ENCODE results near the gene CCDC87. TPM values are rescaled to one million over a fixed set of nuclear protein-coding genes. Genes with fewer than 3 reads are reported as not detected.
"Not testable (repeated sequence)": the region's sequence is repeated elsewhere in the genome, so short reads cannot be mapped to it uniquely, and the experiment has no call there.

Gene CCDC87
- total and polyA plus RNA-seq, 2 donors (not counting 3 experiments of a cell fraction or from before 2014, with no cell fraction given) = 0.06 to 0.22 TPM

- H3K4me3 ChIP-seq (replicated peaks in 1 of 3; ENCODE audit: insufficient read depth in 1 of 3, low read depth in 1 of 3, low read length in 3 of 3); intact Hi-C loops (cut with micrococcal nuclease); H3K79me2 ChIP-seq (ENCODE audit: control insufficient read depth, insufficient read depth, low read length); H3K36me3 ChIP-seq (ENCODE audit: control insufficient read depth in 2 of 2, extremely low read depth in 1 of 2, insufficient read depth in 2 of 2, low read length in 2 of 2); H3K4me2 ChIP-seq (ENCODE audit: insufficient read depth, low read length); H3K9me1 ChIP-seq (replicated peaks; ENCODE audit: control insufficient read depth, extremely low read depth, insufficient read depth, low read length); H3K27ac ChIP-seq (ENCODE audit: insufficient read depth, low read depth, low read length); H3K27me3 ChIP-seq (ENCODE audit: control insufficient read depth in 2 of 2, insufficient read depth in 2 of 2, low read length in 2 of 2); H2AFZ ChIP-seq (ENCODE audit: low read depth, low read length); dilution Hi-C loops (cut with MboI; ENCODE audit: extremely low pct_ligation_motif_present, low sequenced_read_pairs); BruUV-seq (replicated peaks); H3K9ac ChIP-seq (replicated peaks; ENCODE audit: extremely low read depth, insufficient read depth, low read length); FAIRE-seq; H3K9me3 ChIP-seq (replicated peaks; ENCODE audit: control insufficient read depth, insufficient read depth, low read length); H4K20me1 ChIP-seq (replicated peaks; ENCODE audit: control insufficient read depth, extremely low read depth, insufficient read depth, low read length); H3K4me1 ChIP-seq (ENCODE audit: control insufficient read depth, extremely low read depth, insufficient read depth, low read length); POLR2A ChIA-PET; DNase-seq (ENCODE audit: low read depth, low spot score): not testable (repeated sequence)
- CTCF ChIA-PET = interaction anchor here (3.6 kb wide), 1 partner anchor 95 kb away, joined by 15 read pairs; the partner anchor contains the start of gene RBM4B
Measured at GRCh38 chr11:66582565-66583147, 10.2 kb downstream of the CCDC87 start.

GRCh38 chr11:66581261-66581660, 11.6 kb downstream of the CCDC87 start:
- ChIA-PET CTCF (interaction anchor here (1.2 to 5.8 kb wide), 3 partner anchors 11 to 97 kb away, joined by 5 to 143 read pairs (median 14); partner anchors contain the start of genes CCDC87, CCS, RBM4 and RBM4B), POLR2A (interaction anchor here (0.6 to 1.3 kb wide), 2 partner anchors 30 to 97 kb away, joined by 4 to 6 read pairs; partner anchors contain the start of gene RBM4B)
- Histone ChIP-seq H3K9me1 (replicated peaks; ENCODE audit: control insufficient read depth, extremely low read depth, insufficient read depth, low read length) (no peaks in the 10 kb centered on the region), H4K20me1 (replicated peaks; ENCODE audit: control insufficient read depth, extremely low read depth, insufficient read depth, low read length) (no peaks in the 10 kb centered on the region), H3K27ac (ENCODE audit: insufficient read depth, low read depth, low read length) (no peak overlapping the region), H2AFZ (ENCODE audit: low read depth, low read length) (no peak overlapping the region), H3K4me2 (ENCODE audit: insufficient read depth, low read length) (no peak overlapping the region), H3K36me3 (ENCODE audit: control insufficient read depth in 2 of 2, extremely low read depth in 1 of 2, insufficient read depth in 2 of 2, low read length in 2 of 2) (no peaks in the 10 kb centered on the region), H3K9ac (replicated peaks; ENCODE audit: extremely low read depth, insufficient read depth, low read length) (no peak overlapping the region), H3K79me2 (ENCODE audit: control insufficient read depth, insufficient read depth, low read length) (no peaks in the 10 kb centered on the region), H3K4me1 (ENCODE audit: control insufficient read depth, extremely low read depth, insufficient read depth, low read length) (no peaks in the 10 kb centered on the region), H3K27me3 (ENCODE audit: control insufficient read depth in 2 of 2, insufficient read depth in 2 of 2, low read length in 2 of 2) (peaks cover 0 to 2% of the 10 kb centered on the region in 2 experiments), H3K9me3 (replicated peaks; ENCODE audit: control insufficient read depth, insufficient read depth, low read length) (no peaks in the 10 kb centered on the region), H3K4me3 (replicated peaks in 1 of 3; ENCODE audit: insufficient read depth in 1 of 3, low read depth in 1 of 3, low read length in 3 of 3) (no peak overlapping the region)
- no peak for FAIRE-seq
- TF ChIP-seq CTCF (IDR thresholded peaks at IDR 0.05; ENCODE audit: extremely low read depth in 1 of 2, insufficient read depth in 1 of 2, low read depth in 1 of 2, low read length in 2 of 2) (no peak), MYC (IDR thresholded peaks at IDR 0.05; ENCODE audit: low read depth, low read length) (no peak), FOS (IDR thresholded peaks at IDR 0.05; ENCODE audit: borderline replicate concordance, insufficient read depth, low read length) (no peak), MAX (IDR thresholded peaks at IDR 0.05; ENCODE audit: insufficient read depth, insufficient read length) (no peak), GATA2 (IDR thresholded peaks at IDR 0.05; ENCODE audit: insufficient read depth, insufficient read length, low read depth, low read length) (no peak), POLR2AphosphoS5 (IDR thresholded peaks at IDR 0.05; ENCODE audit: insufficient read depth, low read depth, low read length) (no peak), POLR2A (IDR thresholded peaks at IDR 0.05; ENCODE audit: low read depth, low read length) (no peak), JUN (IDR thresholded peaks at IDR 0.05; ENCODE audit: borderline replicate concordance, insufficient read depth, insufficient read length, low read depth) (no peak), EZH2 (IDR thresholded peaks at IDR 0.05; ENCODE audit: borderline replicate concordance, low read depth, low read length, severe bottlenecking) (no peak)
- dilution Hi-C loops (cut with MboI; ENCODE audit: extremely low pct_ligation_motif_present, low sequenced_read_pairs) = no loop called here
- intact Hi-C loops (cut with micrococcal nuclease) = no loop called here
- DNase-seq (ENCODE audit: low read depth, low spot score) = no peak
- no TSS peak for BruUV-seq (replicated peaks)
